H1 (cell line): Measurements from ENCODE around the gene PPM1N. TPM values are rescaled to one million over a fixed set of nuclear protein-coding genes. Genes with fewer than 3 reads are reported as not detected.

Experiments used
- BACH1 ChIP-seq: IDR thresholded peaks from 2 replicates; pipeline ENCODE4 v1.6.1; 2012; ENCODE audit warnings: low read length, improper control_type of control experiment
- JUN ChIP-seq: IDR thresholded peaks from 2 replicates; pipeline ENCODE4 v1.6.1; 2011; ENCODE audit warnings: low read depth, mild to moderate bottlenecking, improper control_type of control experiment, low read length
- POLR2A ChIP-seq, 2 experiments: IDR thresholded peaks; 1 replicate in 1 of 2; 2 replicates in 1 of 2; pipeline ENCODE4 v1.6.1; 2011; ENCODE audit warnings: low read depth in 2 of 2, low read length in 2 of 2, mild to moderate bottlenecking in 2 of 2; ENCODE audit errors: control extremely low read depth in 1 of 2
- SP2 ChIP-seq: IDR thresholded peaks from 2 replicates; pipeline ENCODE4 v1.6.1; 2012; ENCODE audit warnings: mild to moderate bottlenecking, low read length, inconsistent platforms
- polyA plus RNA-seq, 7 experiments: library from polyadenylated mRNA; depleted of rRNA in 3 of 7; stranded (reverse) in 5 of 7; unstranded in 2 of 7; fragments of >200 nt in 5 of 7; fragments of 200-250 nt in 2 of 7; gene quantifications; 1 replicate in 5 of 7; 2 replicates in 1 of 7; 4 replicates in 1 of 7; pipeline versions ENCODE4 v1.2.1 to v1.2.3, GENCODE V29; 2011 to 2013; ENCODE audit warnings: missing spikeins in 2 of 7, mixed read lengths in 2 of 7
- total RNA-seq: library from RNA; stranded (reverse); fragmentation: NEBNext Ultra II Directional; extraction: Animal tissue kit (Norgen Biotek cat#: 25700); gene quantifications from 2 replicates; pipeline ENCODE4 v1.2.1, GENCODE V29; 2021
- TF ChIP-seq, protein P1 (sequence below): IDR thresholded peaks from 2 replicates; pipeline ENCODE4 v1.6.1; 2012; ENCODE audit warnings: inconsistent platforms

Gene PPM1N
- total and polyA plus RNA-seq, 2 of the 8 experiments (the other 6 are each of a cell fraction or from before 2014, with no cell fraction given): 12.2 to 14.4 TPM

DNA sequence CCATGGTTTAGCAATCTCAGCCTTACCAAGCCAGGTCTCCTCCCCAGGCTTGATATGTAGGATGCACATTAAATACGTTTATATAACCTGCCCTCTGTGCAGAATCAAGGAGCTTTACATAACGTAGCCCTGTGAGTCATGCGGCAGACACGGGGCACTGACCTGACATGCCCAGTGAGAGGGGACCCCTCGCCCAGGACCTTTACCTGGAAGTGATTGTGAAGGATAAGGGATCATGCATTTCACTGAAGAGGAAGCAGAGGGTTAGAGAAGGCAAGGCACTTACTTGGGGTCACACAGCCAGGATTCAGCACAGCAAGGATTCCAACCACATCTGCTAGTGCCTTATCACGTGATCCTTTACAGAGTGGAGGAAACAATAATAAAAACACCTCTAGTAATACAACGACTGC lies 49.4 kb upstream of the PPM1N start (continued):
- TF ChIP-seq BACH1 (no peak), JUN (no peak), POLR2A (IDR thresholded peaks at IDR 0.05; ENCODE audit: control extremely low read depth in 1 of 2, low read depth in 2 of 2, low read length in 2 of 2) (no peak), SP2 (no peak)
- TF ChIP-seq, protein P1, sequence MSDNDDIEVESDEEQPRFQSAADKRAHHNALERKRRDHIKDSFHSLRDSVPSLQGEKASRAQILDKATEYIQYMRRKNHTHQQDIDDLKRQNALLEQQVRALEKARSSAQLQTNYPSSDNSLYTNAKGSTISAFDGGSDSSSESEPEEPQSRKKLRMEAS: no peak
- TF ChIP-seq, all 59 proteins: peak for 0
